Activated gamma-delta T cell (primary cell): ENCODE results near the gene SMARCAL1.

Source experiments
- DNase-seq: peaks from one replicate; lab custom pipeline; 2025; lab: John Stamatoyannopoulos, UW

SMARCAL1 gene

GRCh38 chr2:216392945-216393840, 19.1 kb upstream of the SMARCAL1 start:
- DNase-seq: no peak

- no peak for DNase-seq
Observed at GRCh38 chr2:216394881-216395280, 17.4 kb upstream of the SMARCAL1 start.

DNA sequence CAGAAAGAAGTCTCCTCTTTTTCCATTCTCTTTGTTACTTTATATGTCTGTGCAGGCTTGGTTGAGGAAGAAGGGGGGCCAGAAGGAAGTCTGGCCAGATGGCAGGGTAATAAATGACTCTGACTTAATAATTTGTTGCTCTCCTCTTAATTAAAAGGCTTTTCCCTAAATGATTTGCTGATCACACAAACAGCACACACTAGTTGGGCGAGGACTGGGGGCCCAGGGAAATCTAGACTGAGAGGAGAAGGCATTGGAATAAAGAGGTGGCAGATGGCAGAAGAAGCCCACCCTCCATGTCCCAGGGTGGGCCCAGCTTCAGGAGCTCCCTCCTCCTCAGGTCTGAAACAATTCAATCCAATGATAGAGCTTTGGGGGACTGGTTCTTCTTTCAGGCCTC, 12.7 kb upstream of the SMARCAL1 start:
- DNase-seq: no peak

DNA sequence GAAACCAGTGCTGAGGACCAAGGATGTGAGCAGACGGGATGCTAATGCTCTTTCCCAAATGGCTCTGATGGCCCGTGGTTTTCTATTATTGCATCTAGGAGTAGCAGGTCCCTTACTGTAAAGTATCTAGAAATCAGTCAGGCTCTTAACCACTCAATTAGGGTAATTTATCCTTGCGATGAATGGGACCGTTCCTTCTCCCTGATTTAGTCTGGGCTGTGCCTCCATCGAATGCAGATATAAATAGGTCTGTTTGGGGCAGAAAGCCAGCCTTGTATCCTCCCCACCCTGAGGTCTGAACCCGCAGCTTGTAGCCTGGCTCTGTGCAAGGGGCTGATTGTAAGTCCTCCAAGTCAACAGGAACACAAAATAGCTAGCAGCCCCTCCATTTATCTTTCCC, 9.5 kb upstream of the SMARCAL1 start:
- no peak for DNase-seq

GRCh38 chr2:216404010-216404618, 8.2 kb upstream of the SMARCAL1 start:
- no peak for DNase-seq

DNA sequence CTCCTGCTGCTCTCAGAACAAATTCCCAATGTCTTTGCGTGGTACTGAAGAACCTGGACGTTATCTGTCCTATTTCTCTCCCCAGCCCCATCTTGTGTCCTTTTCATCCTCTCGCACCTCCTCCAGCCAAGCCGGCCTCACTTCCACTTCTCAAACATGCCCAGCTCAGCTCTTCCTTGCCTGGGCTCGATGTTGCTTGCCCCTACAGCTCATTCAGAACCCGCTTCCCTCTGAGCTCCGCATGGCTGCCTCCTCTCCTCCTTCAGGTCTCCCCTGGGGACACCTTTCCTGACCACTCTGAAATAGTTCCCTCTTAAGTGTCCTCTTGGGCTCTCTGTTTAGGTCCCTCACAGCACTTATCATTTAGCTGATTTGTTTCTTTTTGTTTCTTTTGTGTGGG, 6.7 kb upstream of the SMARCAL1 start:
- no peak for DNase-seq

DNA sequence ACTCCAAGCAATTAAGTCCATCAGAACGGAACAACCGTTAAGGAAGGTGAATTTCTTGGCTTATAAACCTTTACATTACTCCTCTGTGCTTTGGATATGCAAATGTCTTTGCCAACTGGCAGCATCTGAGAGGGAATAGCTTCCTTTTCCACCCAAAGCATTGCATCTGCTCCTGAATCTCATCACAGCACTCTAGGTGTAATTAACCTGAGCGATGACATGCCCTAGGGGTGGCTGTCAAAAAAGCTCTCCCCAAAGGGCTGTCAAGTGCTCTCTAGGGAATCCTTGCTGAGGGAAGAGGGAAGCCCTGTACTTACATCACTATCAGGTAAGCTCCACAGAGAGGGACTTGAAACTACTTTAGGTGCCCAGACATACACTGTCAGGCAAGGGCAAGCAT, 5.5 kb upstream of the SMARCAL1 start:
- DNase-seq: no peak

DNA sequence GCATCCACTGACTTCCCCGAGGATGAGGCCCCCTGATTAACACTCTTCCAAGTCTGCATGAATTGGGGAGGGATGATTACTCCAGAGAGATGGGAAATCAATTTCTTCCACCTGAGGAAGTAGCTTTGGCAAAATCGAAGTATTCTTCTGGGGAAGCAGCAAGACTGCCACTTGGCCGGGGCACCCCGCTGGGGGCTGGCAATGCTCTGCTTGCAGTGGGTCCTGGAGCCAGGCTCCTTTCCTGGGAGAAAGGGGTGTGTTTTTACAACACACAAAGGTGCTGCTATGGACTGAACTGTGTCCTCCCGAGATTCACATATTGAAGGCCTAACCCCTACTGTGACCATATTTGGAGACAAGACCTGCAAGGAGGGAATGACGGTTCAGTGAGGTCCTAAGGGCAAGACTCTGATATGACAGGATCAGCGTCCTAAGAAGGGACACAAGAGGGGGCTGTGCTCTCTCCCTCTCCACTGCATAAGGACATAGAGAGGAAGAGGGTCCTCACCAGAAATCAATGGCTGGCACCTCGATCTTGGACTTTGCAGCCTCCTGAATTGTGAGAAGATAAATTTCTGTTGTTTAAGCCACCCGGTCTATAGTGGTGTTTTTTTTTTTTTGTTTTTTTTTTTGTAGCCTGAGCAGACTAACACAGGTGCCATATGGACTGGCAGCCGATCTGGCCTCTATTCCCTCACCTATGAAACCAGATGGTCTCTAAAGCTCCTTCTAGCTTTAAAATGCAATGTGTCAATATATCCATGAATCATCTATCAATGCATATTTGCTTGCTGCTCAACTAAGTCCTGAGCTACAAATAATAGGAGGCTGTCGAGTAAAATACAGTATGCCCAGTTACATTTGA, 3.6 kb upstream of the SMARCAL1 start:
- DNase-seq: no peak

- DNase-seq: no peak
Observed at GRCh38 chr2:216410550-216410949, 1.7 kb upstream of the SMARCAL1 start.

- no peak for DNase-seq
Observed at GRCh38 chr2:216413882-216414281, 1.6 kb downstream of the SMARCAL1 start.

DNA sequence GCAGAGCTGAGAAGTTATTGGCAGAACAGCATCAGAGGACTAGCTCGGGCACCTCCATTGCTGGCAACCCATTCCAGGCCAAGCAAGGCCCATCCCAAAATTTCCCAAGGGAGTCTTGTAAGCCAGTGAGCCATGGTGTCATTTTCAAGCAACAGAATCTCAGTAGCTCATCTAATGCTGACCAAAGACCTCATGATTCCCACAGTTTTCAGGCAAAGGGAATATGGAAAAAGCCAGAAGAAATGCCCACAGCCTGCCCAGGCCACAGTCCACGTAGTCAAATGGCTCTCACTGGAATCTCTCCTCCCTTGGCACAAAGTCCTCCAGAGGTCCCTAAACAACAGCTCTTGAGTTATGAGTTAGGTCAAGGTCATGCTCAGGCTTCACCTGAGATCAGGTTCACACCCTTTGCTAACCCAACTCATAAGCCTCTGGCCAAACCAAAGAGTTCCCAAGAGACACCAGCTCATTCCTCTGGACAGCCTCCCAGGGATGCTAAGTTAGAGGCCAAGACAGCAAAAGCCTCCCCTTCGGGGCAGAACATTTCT, 2.6 kb downstream of the SMARCAL1 start:
- no peak for DNase-seq

GRCh38 chr2:216415541-216415940, 3.3 kb downstream of the SMARCAL1 start:
- DNase-seq: no peak

GRCh38 chr2:216416571-216417307, 4.5 kb downstream of the SMARCAL1 start:
- DNase-seq: no peak

DNA sequence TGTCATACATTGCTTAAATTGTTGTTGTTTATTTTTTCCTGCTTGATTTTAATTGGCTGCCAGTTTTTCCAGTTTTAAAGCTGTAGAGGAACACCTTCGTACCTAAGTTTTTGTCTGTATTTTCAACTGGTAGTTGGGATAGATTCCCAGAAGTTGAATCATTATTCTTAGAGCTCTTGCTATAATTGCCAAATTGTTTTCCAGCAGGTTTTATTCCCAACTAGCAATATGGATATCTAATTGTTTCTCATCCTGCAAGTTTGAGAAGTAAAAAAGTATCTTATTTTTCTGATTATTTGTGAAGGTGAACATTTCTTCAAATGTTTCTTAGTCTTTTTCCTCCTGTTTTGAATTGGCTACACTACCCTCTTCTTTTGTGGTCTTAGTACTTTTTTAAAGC, 6.7 kb downstream of the SMARCAL1 start:
- DNase-seq: no peak

DNA sequence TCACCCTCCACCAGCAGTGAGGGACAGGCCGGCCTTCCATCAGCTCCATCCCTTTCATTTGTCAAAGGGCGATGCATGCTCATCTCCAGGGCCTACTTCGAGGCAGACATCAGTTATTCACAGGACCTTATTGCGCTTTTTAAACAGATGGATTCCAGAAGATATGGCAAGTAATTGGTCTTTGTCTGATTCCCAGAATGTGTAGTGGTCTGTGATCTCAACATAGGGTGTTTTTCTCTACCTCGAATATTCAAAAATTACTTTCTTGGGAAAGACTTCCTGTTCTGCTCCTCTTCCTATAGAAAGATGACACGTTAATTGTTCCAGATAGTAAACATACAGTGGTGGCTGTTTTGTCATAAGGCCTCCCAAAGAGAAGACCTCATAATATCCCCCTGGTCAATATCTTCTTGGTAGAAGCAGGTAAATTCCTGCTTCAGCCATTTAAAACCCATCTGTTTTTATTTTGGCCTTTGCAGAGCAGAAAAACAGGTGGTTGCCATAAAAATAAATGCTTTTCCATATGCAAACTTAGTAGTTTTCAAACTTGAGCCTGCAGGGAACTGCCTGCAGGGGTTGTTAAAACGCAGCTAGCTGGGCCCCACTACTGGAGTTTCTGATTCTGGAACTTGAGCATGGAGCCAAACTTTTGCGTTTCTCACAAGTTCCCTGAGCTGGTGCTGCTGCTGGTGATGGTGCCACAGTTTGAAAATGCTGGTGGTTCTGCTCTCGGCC, 8.2 kb downstream of the SMARCAL1 start:
- DNase-seq: no peak

- DNase-seq: no peak
Observed at GRCh38 chr2:216423071-216423470, 10.8 kb downstream of the SMARCAL1 start.

- DNase-seq: no peak
Observed at GRCh38 chr2:216424274-216424673, 12.0 kb downstream of the SMARCAL1 start.

GRCh38 chr2:216425008-216425787, 12.9 kb downstream of the SMARCAL1 start:
- no peak for DNase-seq

DNA sequence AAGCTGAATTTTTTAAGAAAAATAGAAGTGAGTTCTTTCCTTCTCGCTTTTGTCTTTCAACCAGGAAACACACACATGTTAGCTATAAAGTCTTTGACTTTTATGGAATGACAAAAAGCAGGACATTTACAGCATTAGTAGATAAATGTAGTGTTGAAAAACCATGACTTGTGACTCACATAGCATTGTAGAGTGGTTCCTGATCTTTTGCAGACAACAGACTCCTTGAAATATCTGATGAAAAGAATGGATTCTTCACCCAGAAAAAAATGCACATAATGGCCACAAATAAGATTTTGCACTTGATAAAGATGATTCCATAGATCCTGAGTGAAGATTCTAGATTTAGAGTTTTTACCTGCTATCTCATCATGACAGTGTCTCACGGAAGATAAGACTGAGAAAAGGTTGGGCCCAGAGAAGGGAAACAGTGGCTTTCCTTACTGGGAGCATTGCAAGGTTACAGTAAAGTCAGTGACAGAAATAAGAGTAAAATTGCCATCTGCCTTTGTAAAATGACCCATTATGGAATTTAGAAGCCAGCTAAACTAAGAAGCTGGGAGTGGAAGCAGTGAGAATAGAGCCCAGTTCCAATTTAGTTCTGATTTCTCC, 14.0 kb downstream of the SMARCAL1 start:
- no peak for DNase-seq

DNA sequence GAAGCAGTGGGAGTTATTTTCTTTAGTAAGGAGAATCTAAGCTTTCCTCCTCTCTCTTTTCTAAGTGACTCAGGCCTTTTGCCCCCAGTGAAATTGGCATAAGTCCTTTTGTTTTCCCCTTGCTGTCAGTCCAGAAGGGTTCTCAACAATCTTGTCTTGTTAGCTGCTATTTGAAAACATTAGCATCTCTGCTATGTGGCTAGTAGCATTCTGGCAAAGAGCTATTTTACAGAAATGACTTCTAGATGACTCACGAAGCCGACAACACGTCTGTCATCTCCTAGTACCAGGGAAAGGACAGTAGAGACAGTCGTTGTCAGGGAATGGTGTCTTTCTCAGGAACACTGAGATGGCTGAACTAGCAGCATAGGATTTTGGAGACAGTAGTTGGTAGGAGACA, 14.7 kb downstream of the SMARCAL1 start:
- DNase-seq: no peak
